NOMO-1 treated with DMSO at 0.1 percent for 48 hours (cell line): ENCODE measurements around the gene SIVA1.

Experiments
- DNase-seq: peaks from one replicate; lab custom pipeline; 2025; ENCODE audit not compliant: unreplicated experiment; lab: John Stamatoyannopoulos, UW

Gene SIVA1

GRCh38 chr14:104795781-104796686 is 43.1 kb downstream of the SIVA1 start:
- peak; percentile 11 for DNase-seq

GRCh38 chr14:104796687-104797081 is 43.7 kb downstream of the SIVA1 start:
- no peak for DNase-seq

- DNase-seq, result no peak
Measured at GRCh38 chr14:104797115-104798044, 44.4 kb downstream of the SIVA1 start.

- DNase-seq, result no peak
Measured at GRCh38 chr14:104798300-104799243, 45.6 kb downstream of the SIVA1 start.

GRCh38 chr14:104799244-104800014 is 46.5 kb downstream of the SIVA1 start:
- no peak for DNase-seq

GRCh38 chr14:104800015-104800770 is 47.2 kb downstream of the SIVA1 start:
- DNase-seq, result peak; percentile 67

- peak; percentile 53 for DNase-seq
Measured at GRCh38 chr14:104800771-104801519, 48.0 kb downstream of the SIVA1 start, which contains the start of gene ZBTB42. TSS of gene ZBTB42 (plus strand) at chr14:104801101. CDS start at chr14:104801198, 97 bp downstream.

- DNase-seq, result no peak
Measured at GRCh38 chr14:104801520-104802393, 48.8 kb downstream of the SIVA1 start.

- DNase-seq, result no peak
Measured at GRCh38 chr14:104802394-104803184, 49.6 kb downstream of the SIVA1 start.

- no peak for DNase-seq
Measured at GRCh38 chr14:104803280-104803911, 50.4 kb downstream of the SIVA1 start.

GRCh38 chr14:104803912-104804410 is 51.0 kb downstream of the SIVA1 start:
- no peak for DNase-seq

- DNase-seq, result no peak
Measured at GRCh38 chr14:104804481-104805325, 51.8 kb downstream of the SIVA1 start.

GRCh38 chr14:104805326-104805678 is 52.4 kb downstream of the SIVA1 start:
- DNase-seq, result no peak

- no peak for DNase-seq
Measured at GRCh38 chr14:104805941-104806624, 53.1 kb downstream of the SIVA1 start.
